Measurements from ENCODE around the gene OR5B21. TPM values are rescaled to one million over a fixed set of nuclear protein-coding genes. Genes with fewer than 3 reads are reported as not detected.

OR5B21 gene
- total RNA-seq, result 0.54 and 1.1 TPM in 2 replicates

- intact Hi-C loops (cut with micrococcal nuclease), result no loop called here
These were observed at the start of gene OR5B21 for GRCh38 chr11:58508005-58508404. OR5B21 (minus strand) TSS chr11:58508105; CDS start chr11:58508105, 0 bp downstream.

GRCh38 chr11:58549644-58550043, 41.7 kb upstream of the OR5B21 start:
- intact Hi-C loops (cut with micrococcal nuclease), result no loop called here

GRCh38 chr11:58546841-58547240, 38.9 kb upstream of the OR5B21 start:
- intact Hi-C loops (cut with micrococcal nuclease), result no loop called here

GRCh38 chr11:58531865-58532341, 24.0 kb upstream of the OR5B21 start:
- intact Hi-C loops (cut with micrococcal nuclease), result no loop called here

- intact Hi-C loops (cut with micrococcal nuclease), result no loop called here
These were observed 22.3 kb upstream of the OR5B21 start for GRCh38 chr11:58530236-58530635.

GRCh38 chr11:58527429-58527828, 19.5 kb upstream of the OR5B21 start:
- intact Hi-C loops (cut with micrococcal nuclease), result loop anchor here (10.0 kb wide), 1 partner anchor 1203 kb away; the partner anchor contains the start of gene TNKS1BP1

GRCh38 chr11:58526721-58527120, 18.8 kb upstream of the OR5B21 start:
- intact Hi-C loops (cut with micrococcal nuclease), result loop anchor here (10.0 kb wide), 1 partner anchor 1202 kb away; the partner anchor contains the start of gene TNKS1BP1

GRCh38 chr11:58525037-58525614, 17.2 kb upstream of the OR5B21 start:
- intact Hi-C loops (cut with micrococcal nuclease), result loop anchor here (1.0 to 10.0 kb wide), 10 partner anchors 50 to 1200 kb away; partner anchors contain the start of genes FAM111A, LPXN, MED19 and SELENOH

GRCh38 chr11:58524232-58525036, 16.5 kb upstream of the OR5B21 start:
- intact Hi-C loops (cut with micrococcal nuclease), result loop anchor here (1.0 to 10.0 kb wide), 11 partner anchors 50 to 1200 kb away; partner anchors contain the start of genes FAM111A, LPXN, MED19 and SELENOH

GRCh38 chr11:58513747-58514367, 6.0 kb upstream of the OR5B21 start:
- intact Hi-C loops (cut with micrococcal nuclease), result no loop called here

- intact Hi-C loops (cut with micrococcal nuclease), result no loop called here
These were observed 3.7 kb upstream of the OR5B21 start for GRCh38 chr11:58511636-58512035.

GRCh38 chr11:58509748-58510147, 1.8 kb upstream of the OR5B21 start:
- intact Hi-C loops (cut with micrococcal nuclease), result no loop called here

- intact Hi-C loops (cut with micrococcal nuclease), result no loop called here
These were observed 909 bp upstream of the OR5B21 start for GRCh38 chr11:58508814-58509213.

- intact Hi-C loops (cut with micrococcal nuclease), result no loop called here
These were observed 550 bp downstream of the OR5B21 start for GRCh38 chr11:58507355-58507754.

- intact Hi-C loops (cut with micrococcal nuclease), result no loop called here
These were observed 970 bp downstream of the OR5B21 start for GRCh38 chr11:58506935-58507334.

GRCh38 chr11:58505849-58506248, 2.1 kb downstream of the OR5B21 start:
- intact Hi-C loops (cut with micrococcal nuclease), result no loop called here

GRCh38 chr11:58504232-58504631, 3.7 kb downstream of the OR5B21 start:
- intact Hi-C loops (cut with micrococcal nuclease), result no loop called here

- intact Hi-C loops (cut with micrococcal nuclease), result no loop called here
These were observed 4.5 kb downstream of the OR5B21 start for GRCh38 chr11:58503361-58503856.

GRCh38 chr11:58502004-58502403, 5.9 kb downstream of the OR5B21 start:
- intact Hi-C loops (cut with micrococcal nuclease), result no loop called here

GRCh38 chr11:58498464-58498863, 9.4 kb downstream of the OR5B21 start:
- intact Hi-C loops (cut with micrococcal nuclease), result no loop called here

GRCh38 chr11:58497951-58498350, 10.0 kb downstream of the OR5B21 start:
- intact Hi-C loops (cut with micrococcal nuclease), result no loop called here

- intact Hi-C loops (cut with micrococcal nuclease), result no loop called here
These were observed 12.0 kb downstream of the OR5B21 start for GRCh38 chr11:58495906-58496305.
